CD4-positive, alpha-beta T cell treated with Interleukin-6 for 4 hours (primary cell): ENCODE measurements around the gene ZNF324.
"Not testable (repeated sequence)": the region's sequence is repeated elsewhere in the genome, so short reads cannot be mapped to it uniquely, and the experiment has no call there.

Source experiments
- DNase-seq: peaks from one replicate; pipeline ENCODE4 v3.0.0-alpha.2; 2020; ENCODE audit warnings: mixed read lengths

Gene ZNF324

GRCh38 chr19:58466760-58467589 is at the start of gene ZNF324:
ZNF324 (plus strand) TSS chr19:58467080; CDS start chr19:58469186, 2,106 bp downstream.
- peak; percentile 98 for DNase-seq

GRCh38 chr19:58428617-58429016 is 38.3 kb upstream of the ZNF324 start:
- no peak for DNase-seq

- no peak for DNase-seq
These were observed 37.1 kb upstream of the ZNF324 start for GRCh38 chr19:58429745-58430144.

- DNase-seq, result no peak
These were observed 32.7 kb upstream of the ZNF324 start for GRCh38 chr19:58434217-58434616.

- DNase-seq, result peak; percentile 95
These were observed 27.0 kb upstream of the ZNF324 start, which contains the start of gene ZNF132 for GRCh38 chr19:58439576-58440554. ZNF132 (minus strand) TSS chr19:58440153; CDS start chr19:58439821, 332 bp downstream.

- DNase-seq, result no peak
These were observed 26.3 kb upstream of the ZNF324 start for GRCh38 chr19:58440556-58440955.

GRCh38 chr19:58442986-58443385 is 23.9 kb upstream of the ZNF324 start:
- not testable (repeated sequence) for DNase-seq

- DNase-seq, result not testable (repeated sequence)
These were observed 18.0 kb upstream of the ZNF324 start for GRCh38 chr19:58448860-58449259.

GRCh38 chr19:58449980-58450379 is 16.9 kb upstream of the ZNF324 start:
- DNase-seq, result not testable (repeated sequence)

GRCh38 chr19:58450856-58451357 is 16.0 kb upstream of the ZNF324 start:
- no peak for DNase-seq

GRCh38 chr19:58451358-58452101 is 15.3 kb upstream of the ZNF324 start, which contains the start of gene ZNF324B:
ZNF324B (plus strand) TSS chr19:58451622; CDS start chr19:58453702, 2,080 bp downstream.
- DNase-seq, result peak; percentile 98

- no peak for DNase-seq
These were observed 13.1 kb upstream of the ZNF324 start for GRCh38 chr19:58453743-58454142.

- no peak for DNase-seq
These were observed 11.6 kb upstream of the ZNF324 start for GRCh38 chr19:58455306-58455705.

GRCh38 chr19:58456111-58456510 is 10.8 kb upstream of the ZNF324 start:
- no peak for DNase-seq

GRCh38 chr19:58460039-58460438 is 6.8 kb upstream of the ZNF324 start:
- DNase-seq, result no peak

GRCh38 chr19:58466089-58466759 is 656 bp upstream of the ZNF324 start:
- no peak for DNase-seq

- DNase-seq, result no peak
These were observed 1.4 kb downstream of the ZNF324 start for GRCh38 chr19:58468216-58468839.

- no peak for DNase-seq
These were observed 2.5 kb downstream of the ZNF324 start for GRCh38 chr19:58469241-58470013.

GRCh38 chr19:58470837-58471543 is 4.1 kb downstream of the ZNF324 start:
- DNase-seq, result not testable (repeated sequence)

GRCh38 chr19:58471736-58472135 is 4.9 kb downstream of the ZNF324 start:
- no peak for DNase-seq
